ENCODE data around the gene KCNMB3.

KCNMB3 gene

DNA sequence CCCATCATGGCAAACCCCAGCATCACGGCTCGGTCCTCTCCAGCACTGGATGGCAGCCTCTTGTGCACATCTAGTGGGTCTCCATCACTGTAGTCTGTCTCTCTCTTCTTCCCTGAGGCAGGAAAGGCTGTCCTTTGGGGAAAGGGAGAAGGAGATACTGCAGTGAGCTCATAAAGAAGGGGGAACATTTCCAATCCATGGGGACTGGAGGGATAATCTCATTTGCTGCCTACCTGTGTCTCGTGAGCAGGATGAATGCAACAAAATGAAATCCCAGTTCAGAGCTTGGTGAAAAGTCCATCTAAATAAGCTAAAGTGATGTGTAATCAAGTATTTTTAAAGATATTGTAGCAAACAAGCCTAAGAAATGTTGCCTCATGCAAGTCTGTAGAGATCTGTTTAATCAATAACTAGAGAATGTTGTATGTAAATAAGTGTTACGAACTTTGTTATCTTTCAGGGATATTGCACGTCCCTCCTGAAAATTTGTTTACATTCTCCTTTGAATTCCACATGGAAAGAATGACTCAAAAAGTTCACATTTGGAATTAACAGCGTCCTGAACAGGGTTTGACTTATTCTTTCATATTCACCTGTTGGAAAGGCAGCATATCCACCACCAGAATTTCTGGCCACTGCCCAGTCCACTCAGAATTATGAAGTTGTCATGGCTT lies at the start of gene KCNMB3:
Gene KCNMB3, minus strand, starts transcription at position 312 of the 674 bp plus-strand sequence. Its CDS starts 124 bp downstream, at position 188.
- TF ChIP-seq, protein P1, sequence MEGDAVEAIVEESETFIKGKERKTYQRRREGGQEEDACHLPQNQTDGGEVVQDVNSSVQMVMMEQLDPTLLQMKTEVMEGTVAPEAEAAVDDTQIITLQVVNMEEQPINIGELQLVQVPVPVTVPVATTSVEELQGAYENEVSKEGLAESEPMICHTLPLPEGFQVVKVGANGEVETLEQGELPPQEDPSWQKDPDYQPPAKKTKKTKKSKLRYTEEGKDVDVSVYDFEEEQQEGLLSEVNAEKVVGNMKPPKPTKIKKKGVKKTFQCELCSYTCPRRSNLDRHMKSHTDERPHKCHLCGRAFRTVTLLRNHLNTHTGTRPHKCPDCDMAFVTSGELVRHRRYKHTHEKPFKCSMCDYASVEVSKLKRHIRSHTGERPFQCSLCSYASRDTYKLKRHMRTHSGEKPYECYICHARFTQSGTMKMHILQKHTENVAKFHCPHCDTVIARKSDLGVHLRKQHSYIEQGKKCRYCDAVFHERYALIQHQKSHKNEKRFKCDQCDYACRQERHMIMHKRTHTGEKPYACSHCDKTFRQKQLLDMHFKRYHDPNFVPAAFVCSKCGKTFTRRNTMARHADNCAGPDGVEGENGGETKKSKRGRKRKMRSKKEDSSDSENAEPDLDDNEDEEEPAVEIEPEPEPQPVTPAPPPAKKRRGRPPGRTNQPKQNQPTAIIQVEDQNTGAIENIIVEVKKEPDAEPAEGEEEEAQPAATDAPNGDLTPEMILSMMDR (conservative IDR thresholded peaks at IDR 0.05; ENCODE audit: low read length): no peak
- no peak for DNase-seq (ENCODE audit: low read depth)
- no peak within 1 kb of the TSS for H3K4me3 ChIP-seq (ENCODE audit: low read length)

- H3K4me3 ChIP-seq (ENCODE audit: low read length): no peak overlapping the region
- TF ChIP-seq, protein P1 (conservative IDR thresholded peaks at IDR 0.05; ENCODE audit: low read length): no peak
- no peak for DNase-seq (ENCODE audit: low read depth)
These were observed 49.2 kb upstream of the KCNMB3 start for GRCh38 chr3:179299999-179300613.

GRCh38 chr3:179299316-179299715 lies 48.4 kb upstream of the KCNMB3 start:
- H3K4me3 ChIP-seq (ENCODE audit: low read length): no peak overlapping the region
- no peak for DNase-seq (ENCODE audit: low read depth)
- TF ChIP-seq, protein P1 (conservative IDR thresholded peaks at IDR 0.05; ENCODE audit: low read length): no peak

- TF ChIP-seq, protein P1 (conservative IDR thresholded peaks at IDR 0.05; ENCODE audit: low read length): no peak
- DNase-seq (ENCODE audit: low read depth): no peak
- no peak overlapping the region for H3K4me3 ChIP-seq (ENCODE audit: low read length)
These were observed 47.2 kb upstream of the KCNMB3 start for GRCh38 chr3:179297971-179298725.

GRCh38 chr3:179292450-179292849 lies 41.5 kb upstream of the KCNMB3 start:
- TF ChIP-seq, protein P1 (conservative IDR thresholded peaks at IDR 0.05; ENCODE audit: low read length): no peak
- H3K4me3 ChIP-seq (ENCODE audit: low read length): no peak overlapping the region
- DNase-seq (ENCODE audit: low read depth): no peak

DNA sequence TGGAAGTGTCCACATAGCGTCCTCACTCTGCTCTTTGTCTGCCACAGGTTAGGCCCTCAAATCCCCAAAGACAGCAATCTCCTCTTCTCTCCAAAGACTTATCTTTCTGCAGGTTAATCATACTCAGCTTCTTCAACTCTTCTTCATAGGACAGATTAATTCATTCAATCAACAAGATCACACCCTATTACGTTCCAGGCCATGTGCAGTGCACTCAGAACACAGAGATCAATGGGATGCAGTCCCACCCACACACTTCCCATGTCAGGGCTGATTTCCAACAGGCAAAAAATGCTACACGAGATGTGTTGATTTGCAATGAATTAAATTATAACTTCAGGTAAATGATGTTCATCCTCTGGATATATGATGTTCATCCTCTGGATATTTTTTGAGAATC lies 38.4 kb upstream of the KCNMB3 start:
- no peak overlapping the region for H3K4me3 ChIP-seq (ENCODE audit: low read length)
- TF ChIP-seq, protein P1 (conservative IDR thresholded peaks at IDR 0.05; ENCODE audit: low read length): no peak
- DNase-seq (ENCODE audit: low read depth): no peak

Measured in AG10803 (cell line).